Measurements from ENCODE around the gene TANC1. TPM values are rescaled to one million over a fixed set of nuclear protein-coding genes. Genes with fewer than 3 reads are reported as not detected.

Gene TANC1
- total RNA-seq, 2 donors from 2014 or later, result 51.8 to 58.9 TPM

DNA sequence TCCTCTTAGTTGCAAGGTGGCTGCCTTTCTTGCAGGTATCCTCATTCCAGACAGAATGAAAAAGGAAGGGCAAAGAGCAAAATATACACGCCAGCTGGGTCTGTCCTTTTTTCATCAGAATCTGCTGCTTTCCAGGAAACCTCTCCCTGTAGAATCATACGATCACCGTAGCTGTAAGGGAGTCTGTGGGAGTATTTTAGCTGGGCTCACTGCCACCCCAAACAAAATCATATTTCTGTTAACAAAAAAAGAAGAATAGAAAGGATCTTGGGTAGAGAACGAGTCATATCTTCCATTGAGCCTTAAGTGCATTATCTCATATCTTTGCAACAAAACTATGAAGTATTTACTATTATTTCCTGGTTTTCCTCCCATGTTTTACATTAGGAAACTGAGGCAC lies 15.0 kb upstream of the TANC1 start:
- Histone ChIP-seq H3K36me3 (no peaks in the 10 kb centered on the region), H3K4me1 (peaks cover 0 to 26% of the 10 kb centered on the region in 2 donors), H3K27ac (peak overlapping the region; percentile 59 to 73), H3K4me3 (no peak overlapping the region), H3K27me3 (no peaks in the 10 kb centered on the region), H3K9me3 (no peaks in the 10 kb centered on the region)
- DNase-seq (ENCODE audit: low spot score), result no peak
- TF ChIP-seq, protein P1, sequence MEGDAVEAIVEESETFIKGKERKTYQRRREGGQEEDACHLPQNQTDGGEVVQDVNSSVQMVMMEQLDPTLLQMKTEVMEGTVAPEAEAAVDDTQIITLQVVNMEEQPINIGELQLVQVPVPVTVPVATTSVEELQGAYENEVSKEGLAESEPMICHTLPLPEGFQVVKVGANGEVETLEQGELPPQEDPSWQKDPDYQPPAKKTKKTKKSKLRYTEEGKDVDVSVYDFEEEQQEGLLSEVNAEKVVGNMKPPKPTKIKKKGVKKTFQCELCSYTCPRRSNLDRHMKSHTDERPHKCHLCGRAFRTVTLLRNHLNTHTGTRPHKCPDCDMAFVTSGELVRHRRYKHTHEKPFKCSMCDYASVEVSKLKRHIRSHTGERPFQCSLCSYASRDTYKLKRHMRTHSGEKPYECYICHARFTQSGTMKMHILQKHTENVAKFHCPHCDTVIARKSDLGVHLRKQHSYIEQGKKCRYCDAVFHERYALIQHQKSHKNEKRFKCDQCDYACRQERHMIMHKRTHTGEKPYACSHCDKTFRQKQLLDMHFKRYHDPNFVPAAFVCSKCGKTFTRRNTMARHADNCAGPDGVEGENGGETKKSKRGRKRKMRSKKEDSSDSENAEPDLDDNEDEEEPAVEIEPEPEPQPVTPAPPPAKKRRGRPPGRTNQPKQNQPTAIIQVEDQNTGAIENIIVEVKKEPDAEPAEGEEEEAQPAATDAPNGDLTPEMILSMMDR (IDR thresholded peaks at IDR 0.05), result no peak

DNA sequence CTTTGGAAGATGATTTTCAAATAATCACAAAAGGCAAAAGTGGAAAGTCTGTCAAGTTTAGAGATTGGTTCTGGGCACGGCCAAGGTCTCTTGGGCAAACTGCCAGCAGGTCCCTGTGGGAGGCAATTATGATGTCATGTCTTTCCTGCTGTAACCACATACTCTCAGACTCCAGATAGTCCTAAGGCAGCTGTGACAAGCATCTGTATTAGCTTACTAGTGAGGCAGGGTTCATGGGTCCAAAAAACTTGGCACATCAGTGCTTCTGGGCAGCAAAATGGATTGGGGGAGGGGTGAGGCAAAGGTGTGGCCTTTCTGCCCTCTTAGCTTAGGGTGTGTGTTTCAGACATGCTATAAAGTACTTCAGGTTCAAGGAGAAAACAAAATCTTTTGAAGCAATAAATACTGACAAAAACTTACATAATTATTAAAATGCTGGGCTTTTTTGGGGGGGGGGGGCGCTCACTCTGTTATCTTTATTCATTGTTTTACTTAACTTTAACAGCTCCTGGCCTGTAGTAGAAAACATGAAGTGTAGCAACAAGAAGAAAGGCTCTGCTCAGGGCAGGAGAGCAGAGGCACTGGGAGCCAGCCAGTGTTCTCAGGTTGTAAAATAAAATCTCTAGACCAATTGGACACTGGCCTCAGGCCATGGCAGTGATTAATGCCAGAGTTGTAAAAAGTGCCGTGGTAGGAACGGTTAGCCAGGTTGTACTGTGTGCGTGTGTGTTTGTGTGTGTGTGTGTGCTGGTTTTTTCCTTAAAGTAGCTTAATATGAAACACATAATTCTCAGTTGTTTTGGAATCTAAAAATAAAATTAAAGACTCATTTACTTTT lies 14.3 kb upstream of the TANC1 start:
- Histone ChIP-seq H3K27ac (peak overlapping the region; percentile 59 to 73), H3K4me3 (no peak overlapping the region), H3K27me3 (no peaks in the 10 kb centered on the region), H3K9me3 (no peaks in the 10 kb centered on the region), H3K4me1 (peaks cover 0 to 26% of the 10 kb centered on the region in 2 donors), H3K36me3 (no peaks in the 10 kb centered on the region)
- TF ChIP-seq, protein P1 (IDR thresholded peaks at IDR 0.05), result no peak
- peak; percentile 85 for DNase-seq (ENCODE audit: low spot score)

DNA sequence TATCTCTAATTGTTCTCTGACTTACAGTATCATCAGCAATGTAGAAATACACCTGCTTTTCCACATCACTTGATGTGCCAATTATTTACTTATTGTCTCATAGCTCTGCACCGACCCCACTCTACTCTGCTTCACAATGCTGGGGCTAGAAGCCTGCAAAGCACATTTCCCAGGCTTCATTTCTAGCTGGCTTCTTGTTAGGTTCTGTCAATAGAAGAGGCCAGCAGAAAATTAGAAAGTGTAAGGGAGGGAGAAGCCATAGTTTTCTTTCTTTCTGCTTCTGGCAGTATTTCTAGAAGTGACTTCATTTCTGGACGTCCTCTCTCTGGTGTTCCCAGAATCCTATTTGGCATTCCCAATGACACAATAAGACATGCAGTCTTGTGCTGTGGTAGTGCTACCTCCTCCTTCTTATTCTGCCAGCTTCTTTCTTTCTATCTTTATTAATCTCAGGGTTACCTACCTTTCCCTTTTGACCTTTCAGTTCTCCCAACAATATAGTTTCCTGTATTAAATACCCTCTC lies 12.5 kb upstream of the TANC1 start:
- Histone ChIP-seq H3K27ac (peak overlapping the region in 1 of 2 donors; percentile 6), H3K36me3 (no peaks in the 10 kb centered on the region), H3K27me3 (no peaks in the 10 kb centered on the region)

DNA sequence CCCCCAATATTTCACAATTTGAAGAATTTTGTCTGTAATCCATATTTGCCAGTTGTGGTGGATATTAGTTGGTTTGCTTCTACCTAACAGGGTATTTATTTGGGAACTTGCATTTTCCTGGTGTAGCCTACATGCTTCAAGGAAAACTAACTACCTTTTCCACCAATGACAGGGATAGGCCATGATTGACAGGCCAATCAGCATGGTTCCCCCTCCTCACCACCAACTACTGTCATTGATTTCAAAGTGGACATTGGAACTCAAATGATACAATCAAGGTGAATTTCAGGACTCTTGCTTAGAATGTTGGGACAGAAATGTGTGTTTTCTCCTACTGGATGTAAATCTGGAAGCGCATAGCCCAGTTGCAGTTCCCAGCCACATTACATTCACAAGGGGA lies 10.1 kb upstream of the TANC1 start:
- DNase-seq (ENCODE audit: low spot score), result no peak
- Histone ChIP-seq H3K27me3 (no peaks in the 10 kb centered on the region), H3K27ac (no peak overlapping the region), H3K4me3 (no peak overlapping the region), H3K4me1 (peaks cover 0 to 22% of the 10 kb centered on the region in 2 donors), H3K9me3 (no peaks in the 10 kb centered on the region), H3K36me3 (no peaks in the 10 kb centered on the region)
- TF ChIP-seq, protein P1 (IDR thresholded peaks at IDR 0.05), result no peak

More for the DNA sequence above, 12.5 kb upstream of the TANC1 start:
- DNase-seq (ENCODE audit: low spot score), result no peak
- H3K9me3 ChIP-seq, result no peaks in the 10 kb centered on the region
- peaks cover 0 to 26% of the 10 kb centered on the region in 2 donors for H3K4me1 ChIP-seq
- no peak overlapping the region for H3K4me3 ChIP-seq
- TF ChIP-seq, protein P1 (IDR thresholded peaks at IDR 0.05), result no peak

DNA sequence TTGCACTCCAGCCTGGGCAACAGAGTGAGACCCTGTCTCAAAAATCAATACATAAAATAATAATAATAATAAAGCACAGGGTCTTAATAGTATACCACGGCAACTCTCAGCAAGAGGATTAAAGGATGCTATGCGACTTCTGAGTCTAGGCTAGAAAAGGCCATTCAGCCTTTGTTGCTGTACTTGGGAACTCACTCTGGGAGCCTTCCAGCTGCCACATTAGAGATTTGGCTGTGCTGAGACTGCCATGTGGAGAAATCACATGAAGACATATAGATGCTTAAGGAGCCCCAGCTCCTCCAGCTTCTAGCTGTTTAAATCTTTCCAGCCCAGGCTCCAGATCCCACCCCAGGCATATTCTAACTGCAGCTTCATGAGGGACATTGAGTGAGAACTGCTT lies 8.2 kb upstream of the TANC1 start:
- no peaks in the 10 kb centered on the region for H3K36me3 ChIP-seq
- H3K4me3 ChIP-seq, result no peak overlapping the region
- no peak for DNase-seq (ENCODE audit: low spot score)
- TF ChIP-seq, protein P1 (IDR thresholded peaks at IDR 0.05), result no peak
- H3K9me3 ChIP-seq, result no peaks in the 10 kb centered on the region
- H3K27ac ChIP-seq, result no peak overlapping the region
- no peaks in the 10 kb centered on the region for H3K27me3 ChIP-seq
- peaks cover 0 to 7% of the 10 kb centered on the region in 2 donors for H3K4me1 ChIP-seq

Measured in right atrium auricular region (tissue), 2 donors.